ENCODE results near the gene GRM5.

DNA sequence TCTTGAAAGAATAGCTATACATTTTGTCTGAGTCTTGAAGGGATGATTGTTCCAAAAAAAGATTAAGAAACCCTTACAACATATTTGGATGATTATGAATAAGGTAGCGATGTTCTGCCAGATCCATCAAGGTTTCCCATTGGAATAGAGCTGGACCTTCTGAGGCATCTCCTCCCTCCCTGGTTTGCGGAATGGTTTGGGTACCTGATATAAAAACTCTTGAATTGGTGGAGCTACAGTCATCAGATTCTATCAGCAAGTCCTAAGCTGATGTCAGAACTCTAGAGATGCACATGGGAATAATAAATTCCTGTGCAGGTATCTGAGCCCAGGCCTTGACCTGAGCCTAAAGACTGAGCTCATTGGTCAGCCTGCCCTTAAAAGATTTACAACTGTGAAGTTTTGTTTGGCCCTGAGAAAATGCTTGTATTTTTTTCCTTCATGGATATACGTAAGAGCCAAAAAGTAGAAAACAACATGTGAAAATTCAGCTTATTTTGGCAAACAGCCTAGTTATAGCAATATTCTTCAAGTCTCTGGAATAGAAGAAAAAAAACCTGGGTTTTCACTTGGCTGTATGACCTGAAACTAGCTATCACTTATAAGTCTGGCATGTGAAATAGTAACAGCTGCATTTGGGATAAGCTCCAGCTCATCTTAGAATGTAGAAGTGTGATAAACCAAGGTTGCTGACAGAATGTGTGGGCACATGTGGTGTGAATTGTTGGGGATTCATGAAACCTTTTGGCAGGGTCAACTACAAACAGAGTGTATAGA is 462.5 kb downstream of the GRM5 start:
- TF ChIP-seq CTCF (conservative IDR thresholded peaks at IDR 0.05 in 1 of 2, IDR thresholded peaks at IDR 0.05 in 1 of 2; ENCODE audit: low read depth in 1 of 2, low read length in 2 of 2) (no peak), EZH2 (IDR thresholded peaks at IDR 0.05; ENCODE audit: low read length, missing control alignments) (no peak)
